GM19455 (cell line): ENCODE measurements around the gene KIZ.

Experiments
- ATAC-seq: cut with Tn5 transposase; IDR thresholded peaks from one replicate; pipeline ENCODE4 v1.9.1; 2021; ENCODE audit not compliant: unreplicated experiment

Gene KIZ

DNA sequence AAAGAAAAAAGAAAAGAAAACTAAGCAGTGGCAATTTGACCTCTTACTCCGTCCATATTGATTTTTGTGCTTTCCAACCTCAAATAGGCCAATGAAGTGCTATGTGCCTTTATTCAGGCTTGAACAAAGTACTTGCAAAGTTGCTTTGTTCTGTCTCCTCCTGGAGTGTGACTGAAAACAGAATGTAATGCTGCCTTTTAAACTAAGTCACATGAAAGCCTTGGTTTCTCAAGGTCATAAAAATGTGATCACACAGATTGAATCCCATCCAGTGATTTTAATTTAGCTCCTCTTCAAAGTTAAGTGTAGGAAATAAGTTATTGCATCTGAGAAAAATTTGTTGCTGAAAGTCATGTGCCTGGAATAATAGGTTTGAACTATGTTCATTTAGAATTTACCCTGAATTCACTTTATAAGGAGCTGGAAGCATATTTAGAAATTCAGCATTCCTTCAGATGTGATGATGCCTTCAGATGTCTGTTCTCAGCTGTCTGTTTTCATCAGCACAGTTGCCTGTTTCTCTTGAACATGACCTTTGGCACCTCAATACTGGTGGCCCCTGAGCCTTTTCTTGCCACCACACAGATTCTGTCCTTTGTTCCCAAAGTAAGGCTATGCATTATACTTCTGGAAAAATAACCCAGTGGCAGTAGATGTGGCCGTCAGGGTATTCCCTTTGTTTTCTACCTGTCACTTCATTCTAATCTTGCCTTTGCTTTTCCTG lies 48.8 kb downstream of the KIZ start:
- ATAC-seq, result no peak

DNA sequence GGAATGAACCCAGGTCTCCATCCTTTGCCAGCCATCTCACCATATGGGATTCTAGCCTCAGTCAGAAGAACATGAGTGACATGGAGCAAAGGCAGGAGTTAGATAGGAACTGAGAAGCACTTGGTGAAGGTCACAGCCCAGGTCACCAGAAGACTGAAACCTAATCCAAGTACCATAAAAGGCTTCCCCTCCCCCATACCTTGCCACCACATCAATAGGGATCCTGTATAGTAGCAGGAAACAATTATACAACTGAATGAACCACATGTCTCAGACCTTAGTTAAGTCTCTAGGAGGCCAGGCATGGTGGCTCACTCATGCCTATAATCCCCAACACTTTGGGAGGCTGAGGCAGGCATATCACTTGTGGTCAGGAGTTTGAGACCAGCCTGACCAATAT lies 49.6 kb downstream of the KIZ start:
- no peak for ATAC-seq

DNA sequence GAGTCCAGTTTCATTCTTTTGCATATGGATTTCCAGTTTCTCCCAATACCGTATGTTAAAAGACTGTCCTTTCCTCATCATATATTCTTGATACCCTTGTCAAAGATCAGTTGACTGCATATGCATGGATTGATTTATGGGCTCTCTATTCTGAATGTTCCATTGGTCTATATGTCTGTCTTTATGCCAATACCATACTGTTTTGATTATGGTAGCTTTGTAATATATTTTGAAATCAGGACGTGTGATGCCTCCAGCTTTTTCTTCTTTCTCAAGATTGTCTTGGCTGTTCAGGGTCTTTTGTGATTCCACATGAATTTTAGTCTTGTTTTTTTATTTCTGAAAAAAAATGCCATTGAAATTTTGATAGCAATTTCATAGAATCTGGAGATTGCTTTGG lies 51.9 kb downstream of the KIZ start:
- ATAC-seq, result no peak

- ATAC-seq, result no peak
Observed at GRCh38 chr20:21179757-21180156, 53.9 kb downstream of the KIZ start.

- ATAC-seq, result no peak
Observed at GRCh38 chr20:21180248-21180647, 54.4 kb downstream of the KIZ start.

DNA sequence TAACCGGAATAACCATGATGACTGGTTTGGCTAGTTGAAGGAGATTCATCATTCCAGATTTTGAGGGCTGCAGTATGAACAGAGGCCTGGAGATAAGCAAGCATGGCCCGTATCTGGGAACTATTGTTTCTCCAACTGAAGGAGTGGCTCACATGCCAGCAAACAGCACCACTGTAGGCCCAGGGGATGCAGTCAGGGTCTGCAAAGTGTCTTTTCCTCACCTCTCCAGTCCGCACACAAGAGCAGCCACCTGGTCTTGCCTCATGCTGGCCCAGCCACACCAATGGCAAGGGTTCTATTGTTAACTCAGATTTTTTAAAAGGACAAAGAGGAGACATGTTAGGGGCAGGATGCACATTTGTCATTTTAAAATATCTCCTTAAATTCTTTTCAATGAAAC lies 55.1 kb downstream of the KIZ start:
- no peak for ATAC-seq

- no peak for ATAC-seq
Observed at GRCh38 chr20:21182832-21183563, 57.1 kb downstream of the KIZ start.

GRCh38 chr20:21183722-21184121 lies 57.8 kb downstream of the KIZ start:
- no peak for ATAC-seq

DNA sequence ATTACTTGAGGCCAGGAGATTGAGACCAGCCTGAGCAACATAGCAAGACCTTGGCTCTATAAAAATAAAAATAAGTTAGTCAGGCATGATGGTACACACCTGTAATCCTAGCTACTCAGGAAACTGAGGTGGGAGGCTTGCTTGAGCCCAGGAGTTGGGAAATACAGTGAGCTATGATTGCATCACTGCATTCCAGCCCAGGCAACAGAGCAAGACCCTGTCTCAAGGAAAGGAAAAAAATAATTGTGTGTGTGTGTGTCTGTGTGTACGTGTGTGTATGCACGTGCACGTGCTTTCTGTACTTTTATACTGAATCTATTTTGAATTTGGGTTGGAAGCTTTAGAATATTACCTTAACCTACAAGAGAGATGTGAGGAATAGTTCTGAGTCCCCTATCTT lies 58.9 kb downstream of the KIZ start:
- no peak for ATAC-seq

DNA sequence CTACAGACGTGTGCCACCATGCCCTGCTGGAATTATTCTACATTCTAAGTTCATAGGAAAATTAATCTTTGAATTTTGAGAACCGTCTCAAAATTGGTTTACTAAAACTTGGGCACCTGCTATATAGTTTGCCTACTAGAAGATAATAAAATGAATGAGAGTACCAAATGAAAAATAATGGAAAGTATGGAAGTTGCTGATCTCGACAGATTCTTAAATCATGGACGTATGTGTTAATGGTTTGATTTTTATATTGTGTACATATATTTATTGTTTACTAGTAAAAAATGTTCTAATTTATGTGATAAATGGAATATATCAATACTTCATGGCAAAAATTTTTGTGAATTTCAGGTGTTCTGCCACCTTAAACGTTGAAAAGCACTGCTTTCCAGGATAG lies 60.0 kb downstream of the KIZ start:
- no peak for ATAC-seq

DNA sequence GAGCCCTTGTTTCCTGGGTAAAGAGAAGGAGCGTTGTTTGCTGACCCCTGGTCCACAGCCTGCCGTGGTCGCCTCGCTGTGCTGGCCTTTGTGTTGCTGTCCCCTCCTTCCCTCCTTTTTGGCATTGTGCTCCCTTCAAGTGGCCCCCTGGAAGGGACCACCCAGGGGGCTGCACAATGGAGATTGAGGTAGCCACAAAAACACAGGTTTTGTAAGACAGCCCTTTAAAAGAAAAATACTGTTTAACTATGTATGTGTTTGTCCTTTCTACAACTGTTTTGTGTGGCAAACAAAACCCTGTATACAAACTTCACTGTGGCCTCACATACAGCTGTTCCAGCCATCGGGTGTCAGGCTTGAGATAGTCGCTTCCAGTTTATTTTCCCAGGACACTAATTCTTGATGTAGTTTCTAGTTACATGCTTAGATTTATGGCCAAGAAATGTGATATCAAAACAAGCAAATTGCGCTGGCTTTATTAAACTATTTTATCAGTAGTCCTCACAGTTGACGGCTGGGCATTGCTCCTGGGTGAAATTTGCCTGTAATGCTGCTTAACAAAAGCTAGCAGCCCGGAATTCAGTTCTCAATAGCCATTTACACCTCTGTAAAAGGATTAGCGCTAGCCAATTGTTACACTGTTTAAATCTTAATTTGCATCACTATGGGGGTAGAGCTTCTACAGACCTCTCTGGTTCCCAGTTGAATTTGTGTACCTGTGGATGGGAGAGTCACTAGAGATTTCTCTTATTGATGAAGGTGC lies 64.1 kb downstream of the KIZ start:
- ATAC-seq, result no peak

DNA sequence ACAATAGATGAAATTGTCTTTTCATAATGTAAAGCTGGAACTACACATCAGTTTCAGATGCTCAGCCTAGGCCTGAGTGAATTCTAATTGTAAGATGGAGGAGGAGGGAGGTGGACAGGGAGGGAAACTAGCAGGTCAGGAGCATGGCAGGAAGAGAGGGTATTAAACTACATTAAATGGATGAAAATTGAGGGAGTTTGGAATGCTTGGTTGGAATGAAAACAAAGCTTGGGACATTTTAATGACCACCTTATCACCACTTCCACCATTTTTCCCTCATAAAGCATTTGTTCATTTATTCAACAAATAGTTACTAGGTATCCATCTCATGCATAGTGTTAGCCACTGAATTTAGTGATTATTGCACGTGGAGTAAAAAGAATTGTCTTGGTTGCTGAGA lies 65.0 kb downstream of the KIZ start:
- no peak for ATAC-seq

DNA sequence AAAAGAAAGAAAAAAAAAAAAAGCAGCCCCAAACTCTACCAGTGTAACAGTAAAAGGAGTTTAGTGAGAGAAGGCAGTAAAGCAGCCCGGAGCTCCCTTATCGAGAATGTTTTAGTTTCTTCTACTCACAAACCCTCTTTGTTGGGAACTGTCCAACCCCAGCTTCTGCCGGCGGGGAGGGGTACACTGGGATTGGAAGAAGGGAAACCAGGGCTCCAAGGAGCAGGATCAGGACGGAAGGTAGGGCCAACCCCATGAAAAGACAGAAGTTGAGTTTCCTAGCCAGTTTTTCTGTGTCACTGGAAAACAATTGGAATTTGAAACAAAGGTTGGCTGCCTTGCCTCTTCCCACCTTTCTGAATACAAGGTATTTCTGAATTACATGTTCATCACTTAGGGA lies 66.0 kb downstream of the KIZ start:
- ATAC-seq, result no peak

- ATAC-seq, result no peak
Observed at GRCh38 chr20:21202259-21202658, 76.4 kb downstream of the KIZ start.

DNA sequence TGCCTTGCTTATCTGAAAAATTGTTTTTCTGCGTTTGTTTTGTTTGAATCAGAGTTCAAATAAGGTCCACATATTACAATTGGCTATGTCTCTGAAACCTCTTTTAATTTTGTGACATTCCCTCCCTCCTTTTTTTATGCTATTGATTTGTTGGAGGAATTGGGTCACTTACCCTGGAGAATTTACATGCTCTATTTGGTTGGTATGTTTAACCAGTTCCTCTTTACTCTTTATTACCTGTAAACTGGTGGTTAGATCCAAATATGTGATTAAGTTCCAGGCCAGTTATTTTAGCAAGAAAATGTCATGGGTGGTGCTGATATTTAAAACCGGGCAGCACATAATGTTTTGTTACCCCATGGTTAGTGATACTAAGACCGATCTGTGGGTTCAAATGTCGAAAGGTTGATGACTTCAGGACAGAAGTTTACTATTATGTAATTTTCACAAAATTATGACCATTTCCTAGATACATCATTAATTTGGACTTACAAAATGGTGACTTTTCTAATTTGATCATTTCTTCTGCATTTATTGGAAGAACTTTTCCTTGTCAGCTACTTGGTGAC lies 77.3 kb downstream of the KIZ start:
- ATAC-seq, result no peak

DNA sequence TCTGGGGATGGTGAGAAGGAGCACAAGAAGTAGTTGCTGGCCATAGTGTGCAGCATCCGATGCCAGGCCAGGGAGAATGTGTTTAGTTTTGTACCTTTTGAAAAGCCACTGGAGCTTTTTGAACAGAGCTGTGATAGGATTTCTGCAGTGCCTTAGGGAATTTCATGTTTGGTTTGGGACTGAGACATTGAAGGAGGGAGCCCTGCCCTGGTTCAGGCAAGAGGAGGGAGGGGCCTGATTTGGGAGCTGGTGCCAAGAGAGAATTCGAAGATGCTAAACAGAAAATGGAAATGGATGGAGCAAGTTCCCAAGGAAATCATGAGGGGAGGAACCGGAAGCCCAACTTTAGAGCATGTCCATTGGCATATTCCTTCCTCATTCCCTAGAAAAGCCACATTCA lies 80.7 kb downstream of the KIZ start:
- ATAC-seq, result no peak

DNA sequence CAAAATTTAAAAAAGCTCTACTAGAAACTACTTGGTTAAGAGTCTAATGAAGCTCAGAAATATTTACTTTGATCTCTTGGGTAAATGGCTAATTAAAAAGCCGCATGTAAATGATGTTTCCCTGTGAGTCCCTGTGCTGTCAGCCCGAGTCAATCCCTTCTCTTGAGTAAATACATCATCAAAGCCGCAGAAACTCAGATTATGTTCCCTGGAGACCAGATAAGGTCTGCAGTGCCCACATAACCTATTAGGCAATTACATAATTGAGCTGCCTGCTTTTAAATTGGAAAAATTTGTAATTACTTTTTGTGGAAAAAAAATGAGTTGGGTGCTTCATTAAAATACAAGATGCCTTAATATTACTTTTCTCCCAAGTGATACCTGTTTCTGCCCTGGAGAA lies 83.1 kb downstream of the KIZ start:
- no peak for ATAC-seq

- no peak for ATAC-seq
Observed at GRCh38 chr20:21209668-21210067, 83.8 kb downstream of the KIZ start.

DNA sequence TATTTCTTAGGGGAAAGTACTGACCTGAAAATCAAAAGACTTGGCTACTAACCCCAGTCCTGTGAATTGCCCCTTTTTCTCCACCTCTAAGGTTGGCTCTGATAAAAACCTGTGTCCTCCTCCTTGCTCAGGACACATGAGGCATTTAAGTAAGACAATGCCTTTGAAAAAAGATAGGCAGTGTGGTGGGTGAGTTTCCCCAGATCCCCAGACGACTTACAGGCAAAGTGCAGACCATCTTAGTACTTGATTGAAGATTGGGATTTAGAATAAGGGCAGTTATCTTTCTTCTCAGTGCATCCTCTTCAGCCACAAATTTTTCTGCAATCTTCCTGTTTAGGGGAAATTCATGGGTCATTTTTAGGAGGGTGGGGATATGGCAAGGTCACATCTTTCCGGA lies 87.8 kb downstream of the KIZ start:
- no peak for ATAC-seq

DNA sequence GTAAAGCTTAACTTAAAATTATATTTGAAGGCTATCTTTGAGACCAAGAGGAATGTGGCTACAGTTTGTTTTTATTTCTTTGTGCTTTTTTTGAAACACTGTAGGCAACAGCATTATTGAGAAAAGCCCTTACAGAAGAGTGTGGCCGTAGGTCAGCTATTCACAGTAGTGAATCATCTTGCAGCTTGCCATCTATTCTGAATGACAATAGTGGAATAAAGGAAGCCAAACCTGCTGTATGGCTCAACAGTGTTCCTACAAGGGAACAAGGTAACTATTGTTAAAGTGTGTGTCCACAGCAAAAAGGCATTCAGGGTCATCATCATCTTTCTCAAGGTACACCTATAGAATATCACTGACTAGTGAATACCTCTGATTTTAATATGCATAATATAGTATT lies 88.5 kb downstream of the KIZ start:
- ATAC-seq, result no peak

DNA sequence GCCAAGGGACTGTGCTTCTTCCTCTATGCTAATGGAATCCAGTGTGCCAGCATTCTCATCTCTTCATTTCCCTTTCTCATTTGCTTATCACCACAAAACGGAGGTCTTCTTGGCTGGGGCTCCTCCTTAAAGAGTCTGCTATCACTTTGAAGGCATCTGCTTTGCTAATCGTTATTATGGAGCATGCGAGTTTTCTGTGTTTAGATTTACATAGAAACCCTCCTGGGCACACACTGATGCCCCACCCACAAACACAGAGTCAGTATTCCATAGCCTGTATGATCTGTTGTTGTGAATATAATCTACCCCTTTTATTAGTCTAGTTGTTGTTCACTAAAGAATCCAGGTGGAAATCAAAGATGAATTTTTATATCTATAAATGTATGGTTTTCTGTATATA lies 93.8 kb downstream of the KIZ start:
- ATAC-seq, result no peak

GRCh38 chr20:21224217-21224616 lies 98.3 kb downstream of the KIZ start:
- no peak for ATAC-seq
